Liver (tissue), 9 donors: ENCODE data around the gene ZNF786. TPM values are rescaled to one million over a fixed set of nuclear protein-coding genes. Genes with fewer than 3 reads are reported as not detected.
A peak's percentile ranks its signal among the peaks of the same experiment; 100 is the strongest.

ENCODE experiments used
- DNase-seq: peaks from one replicate; pipeline ENCODE4 v3.0.0-alpha.2; 2017; ENCODE audit warnings: low spot score
- H3K27ac ChIP-seq, 2 donors: one replicate each; pipeline ENCODE4 v1.7.0; 2013; ENCODE audit warnings: inconsistent platforms in 2 of 2, low read length in 2 of 2, control low read depth in 1 of 2, low read depth in 1 of 2, mild to moderate bottlenecking in 1 of 2
- H3K27me3 ChIP-seq, 4 donors: one replicate each; pipeline versions ENCODE4 v1.6.1 to v1.7.0; 2013; ENCODE audit warnings: low read length in 3 of 4, inconsistent platforms in 1 of 4, mild to moderate bottlenecking in 1 of 4, moderate library complexity in 1 of 4; ENCODE audit not compliant: control insufficient read depth in 4 of 4, insufficient read depth in 4 of 4
- H3K36me3 ChIP-seq, 4 donors: one replicate each; pipeline versions ENCODE4 v1.6.1 to v1.7.0; 2013; ENCODE audit warnings: low read length in 3 of 4, mild to moderate bottlenecking in 3 of 4, low read depth in 1 of 4, moderate library complexity in 1 of 4; ENCODE audit not compliant: control insufficient read depth in 4 of 4, insufficient read depth in 3 of 4
- H3K4me1 ChIP-seq, 4 donors: one replicate each; pipeline versions ENCODE4 v1.6.1 to v1.7.0; 2013; ENCODE audit warnings: low read length in 3 of 4, mild to moderate bottlenecking in 3 of 4, moderate library complexity in 1 of 4; ENCODE audit not compliant: control insufficient read depth in 4 of 4, insufficient read depth in 4 of 4
- H3K4me3 ChIP-seq, 3 donors: one replicate each; pipeline versions ENCODE4 v1.6.1 to v1.7.0; 2013; ENCODE audit warnings: low read length in 3 of 3, control low read depth in 1 of 3, low read depth in 1 of 3, mild to moderate bottlenecking in 1 of 3
- H3K9ac ChIP-seq, 2 donors: one replicate each; pipeline ENCODE4 v1.7.0; 2013; ENCODE audit warnings: low read length in 2 of 2, mild to moderate bottlenecking in 2 of 2, moderate library complexity in 2 of 2, control low read depth in 1 of 2, low read depth in 1 of 2
- H3K9me3 ChIP-seq, 4 donors: one replicate each; pipeline versions ENCODE4 v1.6.1 to v1.7.0; 2013; ENCODE audit warnings: low read length in 3 of 4; ENCODE audit not compliant: control insufficient read depth in 4 of 4
- EGR1 ChIP-seq, 2 donors: IDR thresholded peaks; 2 replicates each; pipeline ENCODE4 v1.6.1; 2016 to 2018; ENCODE audit warnings: antibody characterized with exemption in 2 of 2, low read depth in 2 of 2
- FOXA1 ChIP-seq: IDR thresholded peaks from 2 replicates; pipeline ENCODE4 v1.6.1; 2016; ENCODE audit warnings: antibody characterized with exemption
- FOXA2 ChIP-seq: IDR thresholded peaks from 2 replicates; pipeline ENCODE4 v1.6.1; 2016; ENCODE audit warnings: antibody characterized with exemption
- GABPA ChIP-seq, 2 donors: IDR thresholded peaks in 1 of 2; conservative IDR thresholded peaks in 1 of 2; 2 replicates each; pipeline ENCODE4 v1.6.1; 2016; ENCODE audit warnings: antibody characterized with exemption in 2 of 2, mild to moderate bottlenecking in 1 of 2, moderate library complexity in 1 of 2
- HNF4A ChIP-seq, 2 donors: conservative IDR thresholded peaks; 2 replicates each; pipeline ENCODE4 v1.6.1; 2016; ENCODE audit warnings: antibody characterized with exemption in 2 of 2, mild to moderate bottlenecking in 2 of 2
- HNF4G ChIP-seq: IDR thresholded peaks from 2 replicates; pipeline ENCODE4 v1.6.1; 2016; ENCODE audit warnings: antibody characterized with exemption
- JUND ChIP-seq, 2 donors: IDR thresholded peaks; 2 replicates each; pipeline ENCODE4 v1.6.1; 2016; ENCODE audit warnings: antibody characterized with exemption in 2 of 2
- MAX ChIP-seq: IDR thresholded peaks from 2 replicates; pipeline ENCODE4 v1.6.1; 2016; ENCODE audit warnings: antibody characterized with exemption
- NR2F2 ChIP-seq: IDR thresholded peaks from 2 replicates; pipeline ENCODE4 v1.6.1; 2016; ENCODE audit warnings: antibody characterized with exemption
- RAD21 ChIP-seq, 2 donors: IDR thresholded peaks; 2 replicates each; pipeline ENCODE4 v1.6.1; 2016; ENCODE audit warnings: antibody characterized with exemption in 2 of 2, mild to moderate bottlenecking in 2 of 2
- RXRA ChIP-seq, 2 donors: IDR thresholded peaks; 2 replicates each; pipeline ENCODE4 v1.6.1; 2017 to 2018; ENCODE audit warnings: antibody characterized with exemption in 2 of 2, mild to moderate bottlenecking in 1 of 2
- SP1 ChIP-seq: IDR thresholded peaks from 2 replicates; pipeline ENCODE4 v1.6.1; 2018; ENCODE audit warnings: antibody characterized with exemption, mild to moderate bottlenecking
- TAF1 ChIP-seq: conservative IDR thresholded peaks from 2 replicates; pipeline ENCODE4 v1.6.1; 2016; ENCODE audit warnings: antibody characterized with exemption, mild to moderate bottlenecking
- YY1 ChIP-seq: IDR thresholded peaks from 2 replicates; pipeline ENCODE4 v1.6.1; 2016; ENCODE audit warnings: antibody characterized with exemption, mild to moderate bottlenecking
- ZBTB33 ChIP-seq: IDR thresholded peaks from 2 replicates; pipeline ENCODE4 v1.6.1; 2016; ENCODE audit warnings: antibody characterized with exemption
- WGBS: extraction: QIAGEN DNeasy Blood & Tissue Kit; methylation state at CpG from one replicate; pipeline ENCODE4 v1.1.7; 2013; 5-methylcytosine and 5-hydroxymethylcytosine counted together
- polyA plus RNA-seq, 2 donors: library from polyadenylated mRNA; stranded (reverse) in 1 of 2; unstranded in 1 of 2; fragments of 200-250 nt in 1 of 2; fragments of >200 nt in 1 of 2; fragmentation: Nextera tagmentation in 1 of 2; extraction: Ambion mirVana in 1 of 2; gene quantifications; one replicate each; pipeline versions ENCODE4 v1.2.1 to v1.2.3, GENCODE V29; 2013 to 2015
- total RNA-seq, 2 donors: library from RNA; depleted of rRNA; stranded (reverse); fragments of >200 nt; gene quantifications; one replicate each; pipeline ENCODE4 v1.2.3, GENCODE V29; 2014
- TF ChIP-seq, protein P1 (sequence below): IDR thresholded peaks from 2 replicates; pipeline ENCODE4 v1.6.1; 2016; ENCODE audit warnings: antibody characterized with exemption, mild to moderate bottlenecking
- TF ChIP-seq, protein P2 (sequence below): fragments of 150-350 bp; IDR thresholded peaks from 2 replicates; pipeline ENCODE4 v1.5.1; 2017; ENCODE audit warnings: improper control_type of control experiment, low read depth, low read length; ENCODE audit not compliant: missing input control
- TF ChIP-seq, protein P3 (sequence below): IDR thresholded peaks from 2 replicates; pipeline ENCODE4 v1.6.1; 2016; ENCODE audit warnings: antibody characterized with exemption
- donor health status: healthy.
- donor health status: healthy.
- donor health status: healthy.
- donor health status: healthy.
- donor health status: healthy.

Gene ZNF786, protein sequence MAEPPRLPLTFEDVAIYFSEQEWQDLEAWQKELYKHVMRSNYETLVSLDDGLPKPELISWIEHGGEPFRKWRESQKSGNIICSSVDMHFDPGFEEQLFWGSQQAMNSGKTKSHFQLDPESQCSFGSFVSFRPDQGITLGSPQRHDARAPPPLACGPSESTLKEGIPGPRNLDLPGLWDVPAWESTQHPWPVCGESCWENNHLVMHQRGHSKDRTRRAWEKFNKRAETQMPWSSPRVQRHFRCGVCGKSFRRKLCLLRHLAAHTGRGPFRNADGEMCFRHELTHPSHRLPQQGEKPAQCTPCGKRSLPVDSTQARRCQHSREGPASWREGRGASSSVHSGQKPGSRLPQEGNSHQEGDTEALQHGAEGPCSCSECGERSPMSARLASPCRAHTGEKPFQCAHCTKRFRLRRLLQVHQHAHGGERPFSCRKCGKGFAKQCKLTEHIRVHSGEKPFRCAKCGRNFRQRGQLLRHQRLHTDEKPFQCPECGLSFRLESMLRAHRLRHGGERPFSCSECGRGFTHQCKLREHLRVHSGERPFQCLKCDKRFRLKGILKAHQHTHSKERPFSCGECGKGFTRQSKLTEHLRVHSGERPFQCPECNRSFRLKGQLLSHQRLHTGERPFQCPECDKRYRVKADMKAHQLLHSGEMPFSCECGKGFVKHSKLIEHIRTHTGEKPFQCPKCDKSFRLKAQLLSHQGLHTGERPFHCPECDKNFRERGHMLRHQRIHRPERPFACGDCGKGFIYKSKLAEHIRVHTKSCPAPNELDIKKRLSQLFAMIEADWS
- total RNA-seq = 1 to 10 TPM; 2.3 to 5.9 TPM
- polyA plus RNA-seq = 1 to 10 TPM; 1.0 to 2.3 TPM

- peak within 1 kb of the TSS; percentile 92 to 94 for H3K27ac ChIP-seq
These were observed at the start of gene ZNF786 for GRCh38 chr7:149090397-149091195. Gene ZNF786 (minus strand): TSS chr7:149090718. CDS start chr7:149090640, 78 bp downstream.

More at GRCh38 chr7:149090397-149091195, at the start of gene ZNF786:
- Histone ChIP-seq H3K36me3 (no peaks in the 10 kb centered on the region), H3K27me3 (no peaks in the 10 kb centered on the region), H3K9me3 (no peaks in the 10 kb centered on the region), H3K9ac (peak within 1 kb of the TSS; percentile 64 to 97), H3K4me3 (peak within 1 kb of the TSS; percentile 65 to 99 (median 90)), H3K4me1 (peaks cover 0 to 8% (median 8%) of the 10 kb centered on the region in 4 donors)
- DNase-seq = peak; percentile 87
- WGBS = under 1% methylated on average over 77 of the region's 77 CpGs
- no peak for TF ChIP-seq FOXA2
- peak; percentile 74 to 80 for TF ChIP-seq RAD21 (IDR thresholded peaks at IDR 0.05)
- peak in 1 of 2 donors; percentile 29 for TF ChIP-seq GABPA (IDR thresholded peaks at IDR 0.05 in 1 of 2, conservative IDR thresholded peaks at IDR 0.05 in 1 of 2)
- peak; percentile 69 to 85 for TF ChIP-seq EGR1 (IDR thresholded peaks at IDR 0.05; ENCODE audit: low read depth in 2 of 2)
- TF ChIP-seq, protein P1, sequence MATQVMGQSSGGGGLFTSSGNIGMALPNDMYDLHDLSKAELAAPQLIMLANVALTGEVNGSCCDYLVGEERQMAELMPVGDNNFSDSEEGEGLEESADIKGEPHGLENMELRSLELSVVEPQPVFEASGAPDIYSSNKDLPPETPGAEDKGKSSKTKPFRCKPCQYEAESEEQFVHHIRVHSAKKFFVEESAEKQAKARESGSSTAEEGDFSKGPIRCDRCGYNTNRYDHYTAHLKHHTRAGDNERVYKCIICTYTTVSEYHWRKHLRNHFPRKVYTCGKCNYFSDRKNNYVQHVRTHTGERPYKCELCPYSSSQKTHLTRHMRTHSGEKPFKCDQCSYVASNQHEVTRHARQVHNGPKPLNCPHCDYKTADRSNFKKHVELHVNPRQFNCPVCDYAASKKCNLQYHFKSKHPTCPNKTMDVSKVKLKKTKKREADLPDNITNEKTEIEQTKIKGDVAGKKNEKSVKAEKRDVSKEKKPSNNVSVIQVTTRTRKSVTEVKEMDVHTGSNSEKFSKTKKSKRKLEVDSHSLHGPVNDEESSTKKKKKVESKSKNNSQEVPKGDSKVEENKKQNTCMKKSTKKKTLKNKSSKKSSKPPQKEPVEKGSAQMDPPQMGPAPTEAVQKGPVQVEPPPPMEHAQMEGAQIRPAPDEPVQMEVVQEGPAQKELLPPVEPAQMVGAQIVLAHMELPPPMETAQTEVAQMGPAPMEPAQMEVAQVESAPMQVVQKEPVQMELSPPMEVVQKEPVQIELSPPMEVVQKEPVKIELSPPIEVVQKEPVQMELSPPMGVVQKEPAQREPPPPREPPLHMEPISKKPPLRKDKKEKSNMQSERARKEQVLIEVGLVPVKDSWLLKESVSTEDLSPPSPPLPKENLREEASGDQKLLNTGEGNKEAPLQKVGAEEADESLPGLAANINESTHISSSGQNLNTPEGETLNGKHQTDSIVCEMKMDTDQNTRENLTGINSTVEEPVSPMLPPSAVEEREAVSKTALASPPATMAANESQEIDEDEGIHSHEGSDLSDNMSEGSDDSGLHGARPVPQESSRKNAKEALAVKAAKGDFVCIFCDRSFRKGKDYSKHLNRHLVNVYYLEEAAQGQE = peak; percentile 27
- no peak for TF ChIP-seq SP1
- TF ChIP-seq, protein P2, sequence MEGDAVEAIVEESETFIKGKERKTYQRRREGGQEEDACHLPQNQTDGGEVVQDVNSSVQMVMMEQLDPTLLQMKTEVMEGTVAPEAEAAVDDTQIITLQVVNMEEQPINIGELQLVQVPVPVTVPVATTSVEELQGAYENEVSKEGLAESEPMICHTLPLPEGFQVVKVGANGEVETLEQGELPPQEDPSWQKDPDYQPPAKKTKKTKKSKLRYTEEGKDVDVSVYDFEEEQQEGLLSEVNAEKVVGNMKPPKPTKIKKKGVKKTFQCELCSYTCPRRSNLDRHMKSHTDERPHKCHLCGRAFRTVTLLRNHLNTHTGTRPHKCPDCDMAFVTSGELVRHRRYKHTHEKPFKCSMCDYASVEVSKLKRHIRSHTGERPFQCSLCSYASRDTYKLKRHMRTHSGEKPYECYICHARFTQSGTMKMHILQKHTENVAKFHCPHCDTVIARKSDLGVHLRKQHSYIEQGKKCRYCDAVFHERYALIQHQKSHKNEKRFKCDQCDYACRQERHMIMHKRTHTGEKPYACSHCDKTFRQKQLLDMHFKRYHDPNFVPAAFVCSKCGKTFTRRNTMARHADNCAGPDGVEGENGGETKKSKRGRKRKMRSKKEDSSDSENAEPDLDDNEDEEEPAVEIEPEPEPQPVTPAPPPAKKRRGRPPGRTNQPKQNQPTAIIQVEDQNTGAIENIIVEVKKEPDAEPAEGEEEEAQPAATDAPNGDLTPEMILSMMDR = peak; percentile 91
- no peak for TF ChIP-seq ZBTB33
- no peak for TF ChIP-seq NR2F2
- peak; percentile 68 for TF ChIP-seq YY1
- TF ChIP-seq HNF4A (conservative IDR thresholded peaks at IDR 0.05) = no peak
- TF ChIP-seq MAX = no peak
- TF ChIP-seq, protein P3, sequence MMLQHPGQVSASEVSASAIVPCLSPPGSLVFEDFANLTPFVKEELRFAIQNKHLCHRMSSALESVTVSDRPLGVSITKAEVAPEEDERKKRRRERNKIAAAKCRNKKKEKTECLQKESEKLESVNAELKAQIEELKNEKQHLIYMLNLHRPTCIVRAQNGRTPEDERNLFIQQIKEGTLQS = no peak
- TF ChIP-seq JUND (IDR thresholded peaks at IDR 0.05) = no peak
- TF ChIP-seq TAF1 = no peak
- TF ChIP-seq RXRA (IDR thresholded peaks at IDR 0.05) = no peak
- no peak for TF ChIP-seq FOXA1
- TF ChIP-seq HNF4G = no peak
